NCI-H774 (cell line): ENCODE measurements around the gene DTX1.
"Not testable (repeated sequence)": the region's sequence is repeated elsewhere in the genome, so short reads cannot be mapped to it uniquely, and the experiment has no call there.

Experiments used
- DNase-seq: peaks from one replicate; lab custom pipeline; 2025; lab: John Stamatoyannopoulos, UW

Gene DTX1

DNA sequence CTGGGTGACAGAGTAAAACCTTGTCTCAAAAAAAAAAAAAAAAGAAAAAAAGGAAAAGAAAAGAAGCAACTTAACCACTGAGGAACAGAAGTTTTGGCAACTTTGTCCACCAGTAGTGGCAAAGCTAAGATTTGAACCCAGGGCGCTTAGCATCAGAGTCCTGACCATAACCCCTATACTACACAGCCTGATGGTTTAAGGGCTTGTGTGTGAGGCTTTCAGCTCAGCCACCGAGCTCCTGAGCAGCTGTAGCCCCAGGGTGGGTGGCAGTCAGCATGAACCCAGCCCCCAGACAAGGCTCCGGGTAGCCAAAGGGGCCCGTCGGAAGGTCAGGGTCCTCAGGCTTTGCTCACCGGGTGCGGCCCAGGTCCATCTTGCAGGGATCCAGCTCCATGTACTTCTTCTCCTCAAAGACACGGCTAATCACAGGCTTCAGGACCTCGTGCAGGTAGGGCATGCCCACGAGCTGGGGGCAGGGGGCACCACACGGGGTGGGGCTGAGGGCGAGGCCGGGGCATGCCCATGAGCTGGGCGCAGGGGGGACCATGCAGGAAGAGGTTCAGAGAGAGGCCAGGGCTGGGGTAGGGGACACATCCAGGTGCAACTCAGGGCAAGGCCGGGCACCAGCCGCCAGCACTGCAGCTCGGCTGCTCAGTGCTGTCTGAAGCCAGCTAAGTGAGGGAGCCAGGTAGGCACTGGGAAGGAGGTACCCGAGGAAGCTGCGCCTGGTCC, 58.1 kb downstream of the DTX1 start:
- no peak for DNase-seq

DNA sequence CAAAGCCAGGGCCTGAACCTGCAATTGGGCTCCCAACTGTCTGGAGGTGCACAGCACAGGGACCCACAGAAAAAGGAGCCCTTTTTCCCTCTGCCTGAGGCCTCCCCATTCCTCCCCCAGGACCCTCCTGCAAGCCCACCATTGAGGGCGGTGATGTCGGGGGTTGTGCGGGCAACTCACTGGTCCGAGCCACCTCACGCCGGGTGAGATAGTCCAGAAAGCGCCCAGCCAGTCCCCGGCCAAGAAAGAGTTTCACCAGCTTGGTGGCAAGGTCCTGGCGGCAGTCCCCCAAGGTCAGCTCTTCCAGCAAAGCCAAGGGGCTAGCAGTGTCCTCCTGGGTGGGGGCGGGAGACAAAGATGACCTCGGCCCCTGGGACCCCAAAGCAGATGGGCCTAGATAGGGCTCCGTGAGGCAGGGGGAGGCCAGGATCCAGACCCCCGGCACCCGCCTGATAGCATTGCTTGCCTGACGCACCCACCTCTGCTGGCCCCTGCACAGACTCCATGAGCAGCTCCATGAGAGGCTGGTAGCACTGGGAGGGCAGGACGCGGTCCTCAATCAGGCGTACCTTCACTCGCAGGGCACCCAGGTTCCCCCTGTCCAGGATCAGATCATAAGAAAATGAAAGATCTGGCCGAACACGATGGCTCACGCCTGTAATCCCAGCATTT, 59.1 kb downstream of the DTX1 start:
- no peak for DNase-seq

DNA sequence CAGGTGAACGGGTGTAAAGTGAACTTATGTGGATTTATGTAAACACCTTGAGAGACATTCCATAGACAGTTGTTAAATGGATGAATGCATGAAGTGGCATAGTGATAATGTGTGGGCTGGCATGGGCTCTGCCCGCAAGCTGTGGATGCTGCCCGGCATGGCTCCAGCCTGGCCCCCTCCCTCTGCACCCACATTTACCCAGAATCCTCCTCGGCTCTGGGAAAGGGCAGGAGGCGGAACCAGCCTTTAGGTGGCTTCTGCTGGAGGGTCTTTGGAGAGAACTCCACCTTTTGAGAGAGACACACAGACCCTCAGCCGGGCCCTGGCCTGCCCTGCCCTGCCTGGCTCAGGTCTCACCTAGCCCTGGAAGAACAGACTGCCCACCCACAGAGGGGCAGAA, 60.3 kb downstream of the DTX1 start:
- peak; percentile 94 for DNase-seq

DNA sequence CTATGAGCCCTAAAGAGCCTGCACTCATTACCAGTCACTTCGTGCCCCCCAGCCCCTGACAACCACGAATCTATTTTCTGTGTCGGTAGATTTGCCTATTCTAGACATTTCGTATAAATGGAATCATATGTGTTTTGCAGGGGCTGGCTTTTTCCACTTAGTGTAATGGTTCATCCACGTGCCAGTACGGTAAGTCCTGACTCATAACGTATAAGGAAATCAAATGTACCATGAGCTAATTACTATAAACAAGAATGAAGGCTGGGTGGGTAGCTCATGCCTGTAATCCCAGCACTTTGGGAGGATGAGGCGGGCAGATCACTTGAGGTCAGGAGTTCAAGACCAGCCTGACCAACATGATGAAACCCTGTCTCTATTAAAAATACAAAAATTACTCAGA, 61.2 kb downstream of the DTX1 start:
- DNase-seq: not testable (repeated sequence)

DNA sequence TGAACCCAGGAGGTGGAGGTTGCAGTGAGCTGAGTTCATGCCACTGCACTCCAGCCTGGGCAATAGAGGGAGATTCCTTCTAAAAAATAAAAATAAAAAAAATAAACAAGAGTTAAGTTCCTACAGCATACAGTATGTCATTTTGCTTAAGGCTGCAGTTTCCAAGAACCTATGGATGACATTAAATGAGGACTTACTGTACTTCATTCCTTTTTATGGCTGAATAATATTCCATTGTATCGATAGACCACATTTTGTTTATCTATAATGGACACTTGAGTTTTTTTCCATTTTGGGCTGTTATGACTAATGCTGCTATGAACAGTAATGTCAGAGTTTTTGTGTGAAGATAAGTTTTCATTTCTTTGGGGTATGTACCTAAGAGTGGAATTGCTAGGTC, 61.6 kb downstream of the DTX1 start:
- DNase-seq: no peak

DNA sequence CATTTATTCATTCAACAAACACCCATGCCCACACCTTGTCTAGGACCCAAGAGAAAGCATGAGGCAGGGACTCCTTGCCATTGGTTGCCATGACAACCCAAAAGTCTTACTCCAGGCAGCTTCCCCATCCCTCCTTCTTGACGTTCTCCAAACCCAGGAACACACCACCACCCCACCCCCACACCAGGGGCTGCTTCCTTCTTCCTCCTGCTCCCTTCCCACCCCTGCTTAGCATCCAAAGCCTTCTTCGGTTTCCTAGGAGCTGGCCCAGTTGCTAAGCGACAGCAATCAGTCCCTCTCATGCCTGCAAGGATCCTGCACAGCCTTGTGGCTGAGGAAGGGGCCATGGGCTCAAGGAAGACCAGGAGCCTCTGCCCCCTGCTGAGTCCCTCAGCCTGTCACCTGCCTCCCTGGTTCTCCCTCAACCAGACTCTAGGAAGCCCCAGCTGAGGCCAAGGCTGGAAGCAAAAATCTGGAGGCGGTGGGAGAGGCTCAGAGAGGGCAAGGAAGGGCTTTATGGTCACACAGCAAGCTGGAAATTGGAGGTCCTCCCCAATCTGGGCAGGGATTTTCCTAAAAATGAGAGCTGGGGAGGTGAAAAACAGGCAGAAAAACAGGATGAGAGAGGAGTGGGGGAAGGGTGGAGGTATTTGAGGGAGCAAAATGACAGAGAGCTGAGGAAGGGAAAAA, 63.6 kb downstream of the DTX1 start:
- DNase-seq: no peak

DNA sequence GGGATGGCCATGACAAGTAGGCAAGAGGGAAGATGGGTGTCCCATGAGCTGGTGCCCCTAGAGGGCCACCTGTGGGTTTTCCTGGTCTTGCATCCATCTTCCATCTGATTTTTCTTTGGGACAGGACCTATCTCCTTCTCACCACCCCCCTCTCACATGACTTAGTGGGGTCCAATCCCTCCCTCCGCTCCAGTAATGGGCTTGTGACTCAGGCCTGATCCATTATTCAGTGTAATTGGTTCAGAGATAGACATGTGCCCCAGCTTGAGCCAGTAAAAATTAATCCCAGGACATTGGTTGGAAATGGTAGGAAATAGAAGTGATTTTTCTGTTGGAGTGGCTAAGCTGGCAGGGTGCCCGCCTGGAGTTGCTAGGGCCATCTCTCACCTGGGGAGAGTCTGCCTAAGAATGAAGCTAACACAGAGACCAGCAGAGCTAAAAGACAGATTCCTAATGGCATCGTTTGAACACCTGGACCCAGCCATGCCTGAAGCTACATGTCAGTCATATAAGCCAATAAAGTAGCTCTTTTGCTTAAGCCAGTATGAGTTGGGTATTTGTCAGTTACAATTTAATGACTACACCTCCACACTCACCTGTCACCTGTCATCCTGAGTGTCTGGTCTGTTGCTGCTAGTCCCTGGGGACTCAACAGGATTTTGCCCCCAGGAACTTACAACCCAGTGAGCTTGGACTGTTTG, 64.3 kb downstream of the DTX1 start:
- peak; percentile 58 for DNase-seq

DNA sequence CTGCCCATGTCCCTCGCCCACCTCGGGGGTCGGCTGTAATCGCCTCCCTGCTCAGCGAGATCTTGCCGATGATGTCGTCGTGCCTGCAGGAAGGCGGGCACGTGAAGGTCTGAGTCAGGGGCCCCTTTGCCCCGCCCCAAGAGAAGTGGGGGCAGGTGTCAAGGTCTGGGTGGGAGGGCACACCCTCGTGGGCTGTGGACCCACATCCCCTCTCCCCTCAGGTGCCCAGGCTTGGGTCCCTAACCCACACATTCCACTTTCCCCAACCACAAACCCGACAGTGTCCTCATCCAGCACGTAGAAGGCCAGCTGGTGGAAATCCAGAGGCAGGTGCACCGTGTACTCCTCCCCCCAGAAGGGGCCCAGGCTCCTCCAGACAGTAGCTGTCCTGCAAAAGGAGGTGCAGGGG, 71.3 kb downstream of the DTX1 start:
- peak; percentile 61 for DNase-seq

DNA sequence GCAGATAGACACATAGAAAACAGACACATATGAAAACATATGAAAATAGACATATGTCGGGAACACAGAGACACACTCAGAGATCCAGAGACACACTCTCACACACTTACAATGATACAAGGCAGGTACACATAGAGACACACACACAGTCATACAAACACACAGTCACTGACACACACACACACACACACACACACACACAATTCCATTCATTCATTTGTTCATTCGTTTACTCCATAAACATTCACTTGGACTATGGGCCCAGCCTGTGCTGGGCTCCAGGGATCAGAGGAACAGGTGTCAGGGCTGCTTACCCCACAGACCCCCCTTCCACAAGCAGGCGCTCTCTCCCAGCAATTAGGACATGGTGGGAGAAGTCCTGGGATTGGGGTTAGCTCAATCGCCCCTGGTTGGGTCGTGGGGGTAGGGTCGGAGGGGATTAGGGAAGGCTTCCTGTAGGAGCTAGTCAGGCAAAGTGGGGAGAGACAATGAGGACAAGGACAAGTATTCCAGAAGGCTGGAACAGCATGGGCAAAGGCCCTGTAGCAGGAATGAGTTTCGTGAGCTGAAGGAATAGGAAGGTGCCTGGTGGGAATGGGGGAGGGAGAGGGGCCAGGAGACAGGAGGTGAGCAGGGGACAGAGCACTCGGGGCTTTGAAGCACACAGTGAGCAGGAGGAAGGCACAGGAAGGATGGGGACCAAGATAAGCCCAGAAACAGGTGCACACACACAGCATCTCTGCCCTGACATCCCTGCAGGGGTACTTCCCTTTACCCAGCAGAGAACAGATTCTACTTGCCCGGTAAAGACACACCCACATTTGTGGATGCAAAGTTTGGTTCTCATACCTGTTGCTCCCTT, 72.5 kb downstream of the DTX1 start:
- no peak for DNase-seq

DNA sequence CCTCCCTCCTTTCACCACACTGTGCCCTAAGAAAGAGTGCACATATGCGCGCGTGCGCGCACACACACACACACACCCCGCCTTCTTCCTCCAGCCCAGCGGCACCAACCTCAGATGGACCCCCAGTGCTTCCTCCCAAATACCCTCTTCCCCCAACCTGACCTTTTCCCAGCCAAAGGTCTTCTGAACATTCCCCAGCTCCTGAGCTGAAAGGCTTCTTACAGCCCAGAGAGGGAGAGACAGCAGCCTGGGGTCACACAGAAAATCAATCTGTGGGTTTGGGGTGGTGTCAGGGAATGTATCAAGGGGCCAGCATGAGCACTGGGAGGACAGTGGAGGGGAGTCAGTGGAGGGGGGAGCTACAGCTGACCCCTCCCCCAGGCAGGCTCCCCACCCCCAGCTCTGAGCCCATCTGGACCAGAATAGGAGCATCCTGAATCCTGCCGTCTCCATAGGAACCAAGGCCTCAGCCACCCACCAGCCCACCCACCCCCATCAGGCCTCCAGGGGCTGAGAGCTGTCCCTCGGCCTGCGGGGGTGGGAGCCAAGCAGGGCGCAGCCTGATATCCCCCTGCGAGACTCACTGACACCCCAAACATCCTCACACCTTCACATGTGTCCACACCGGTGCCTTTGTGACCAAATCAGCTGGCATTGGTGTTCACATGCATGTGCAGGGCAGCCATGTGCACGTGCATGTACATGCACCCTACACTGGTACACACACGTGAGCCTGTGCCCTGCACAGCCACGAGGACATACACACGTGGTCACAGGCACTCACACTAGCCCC, 73.3 kb downstream of the DTX1 start:
- no peak for DNase-seq

DNA sequence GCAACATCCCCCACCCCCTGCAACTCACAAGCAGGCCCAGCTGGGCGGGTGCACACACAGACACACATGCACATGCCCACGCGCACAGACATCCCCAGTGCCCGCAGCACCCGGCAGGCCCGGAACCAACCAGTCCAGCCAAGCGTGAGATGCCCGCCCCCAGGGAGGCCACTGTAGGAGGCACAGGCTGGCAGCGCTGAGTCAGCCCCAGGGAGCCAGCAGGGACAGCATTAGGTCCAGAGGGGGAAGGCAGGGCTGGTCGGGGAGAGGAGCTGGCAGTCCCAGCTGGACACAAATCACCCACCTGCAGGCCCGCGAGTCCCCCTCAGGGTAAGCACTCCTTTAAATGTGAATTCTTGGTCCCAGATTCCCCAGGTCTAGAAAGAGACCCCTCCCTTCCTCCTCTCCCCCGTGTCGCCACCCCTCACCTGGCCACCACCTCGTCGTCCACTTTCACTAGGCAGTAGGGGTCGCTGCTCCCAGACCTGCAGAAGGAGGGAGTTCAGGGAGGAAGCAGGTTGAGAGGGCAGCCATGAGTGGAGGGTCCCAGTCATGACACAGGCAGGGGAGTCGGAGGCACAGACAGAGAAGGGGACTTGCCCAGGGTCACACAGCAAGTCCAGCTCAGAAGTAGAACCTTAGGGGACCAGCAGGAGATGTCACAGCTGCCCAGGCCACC, 74.1 kb downstream of the DTX1 start:
- no peak for DNase-seq

DNA sequence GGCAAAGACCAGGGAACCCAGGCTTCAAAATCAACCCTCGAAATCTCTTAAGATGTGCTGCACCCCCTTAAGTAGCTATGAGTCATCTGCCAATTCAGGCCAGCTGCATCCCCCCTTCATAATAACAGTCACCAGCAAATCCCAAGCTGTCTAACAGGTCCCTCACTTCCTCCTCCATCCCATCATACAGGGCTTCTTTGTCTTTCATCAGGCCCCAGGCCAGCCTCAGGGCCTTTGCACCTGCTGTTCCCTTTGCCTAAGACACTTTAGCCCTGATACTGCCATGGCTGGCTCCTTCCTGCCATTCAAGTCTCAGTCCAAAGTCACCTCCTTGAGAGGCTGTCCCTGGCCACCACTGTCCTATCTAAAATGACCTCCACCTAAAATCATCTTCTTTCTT, 75.0 kb downstream of the DTX1 start:
- DNase-seq: no peak

DNA sequence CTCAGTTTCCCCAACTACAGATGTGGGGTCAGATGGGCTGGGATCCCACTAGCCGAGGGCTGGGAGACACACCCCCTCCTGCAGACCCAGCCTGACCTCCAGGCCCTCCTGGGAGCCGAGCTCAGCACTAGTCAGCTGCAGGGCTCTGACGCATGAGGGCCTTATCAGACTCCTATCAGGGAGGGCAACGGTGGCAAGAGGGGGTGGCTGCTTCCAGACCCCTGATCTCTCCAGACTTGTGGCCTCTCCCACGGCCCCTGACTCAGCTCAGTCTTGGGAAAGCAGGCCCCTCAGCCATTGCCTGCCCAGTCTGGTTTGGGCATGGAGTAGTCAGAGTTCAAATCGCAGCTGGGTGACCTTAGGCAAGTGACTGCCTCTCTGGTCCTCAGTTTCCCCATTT, 76.5 kb downstream of the DTX1 start:
- DNase-seq: no peak

DNA sequence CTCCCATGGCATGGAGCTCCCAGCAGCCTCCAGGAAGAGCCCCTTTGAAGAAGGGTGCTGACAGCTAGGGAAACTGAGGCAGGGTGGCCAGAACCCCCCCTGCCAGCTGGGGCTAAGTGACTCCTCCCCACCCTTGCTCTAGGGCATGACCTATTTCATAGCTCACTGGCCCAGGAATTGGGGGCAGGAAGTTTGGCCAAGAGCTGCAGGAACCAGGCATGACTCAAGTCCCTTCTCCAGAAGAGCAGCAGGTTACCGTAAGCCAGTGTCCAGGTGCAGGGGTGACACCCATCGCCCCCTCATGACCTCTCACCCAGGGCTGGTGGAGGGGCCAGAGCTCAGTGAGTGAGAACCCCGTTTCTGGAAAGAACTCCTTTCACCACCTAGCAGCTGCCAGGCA, 77.1 kb downstream of the DTX1 start:
- DNase-seq: no peak

DNA sequence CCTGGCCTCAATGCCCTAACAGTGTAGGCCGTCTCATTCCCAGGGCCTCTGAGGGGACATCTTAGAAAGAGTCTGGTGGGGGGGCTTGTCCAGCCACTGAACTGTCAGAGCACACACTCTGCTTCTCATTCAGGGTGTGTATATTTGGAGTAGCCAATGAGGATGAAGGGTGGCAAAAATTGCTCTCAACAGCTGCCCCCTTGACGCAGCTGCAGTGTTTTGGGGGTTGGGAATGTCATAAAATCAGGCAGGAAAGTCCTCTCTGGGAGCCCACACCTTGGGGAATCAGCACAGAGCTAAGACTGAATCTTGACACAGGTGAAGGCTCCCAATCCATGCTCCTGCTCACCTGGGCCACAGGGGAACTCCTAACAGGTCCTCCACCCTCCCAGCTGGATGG, 77.5 kb downstream of the DTX1 start:
- DNase-seq: no peak

DNA sequence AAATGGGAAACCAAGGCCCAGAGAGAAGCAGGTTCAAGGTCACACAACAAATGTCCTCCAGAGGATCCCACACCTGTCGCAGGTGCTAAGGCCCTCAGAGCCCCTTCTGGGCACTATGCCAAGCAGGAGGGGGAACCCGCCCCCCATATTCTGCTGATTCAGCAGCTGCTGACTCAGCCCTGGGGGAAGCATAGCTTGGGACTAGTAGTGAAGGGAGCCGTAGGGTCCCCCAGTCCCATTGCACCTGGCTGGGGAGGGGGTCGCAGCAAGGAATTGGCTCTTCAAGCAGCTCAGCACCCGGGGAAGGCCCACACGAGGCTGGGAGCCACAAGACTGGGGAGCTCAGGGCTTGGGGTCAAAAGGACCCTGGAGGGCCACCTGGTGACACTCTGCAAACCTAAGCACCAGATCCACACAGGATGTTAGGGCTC, 78.0 kb downstream of the DTX1 start:
- DNase-seq: no peak

DNA sequence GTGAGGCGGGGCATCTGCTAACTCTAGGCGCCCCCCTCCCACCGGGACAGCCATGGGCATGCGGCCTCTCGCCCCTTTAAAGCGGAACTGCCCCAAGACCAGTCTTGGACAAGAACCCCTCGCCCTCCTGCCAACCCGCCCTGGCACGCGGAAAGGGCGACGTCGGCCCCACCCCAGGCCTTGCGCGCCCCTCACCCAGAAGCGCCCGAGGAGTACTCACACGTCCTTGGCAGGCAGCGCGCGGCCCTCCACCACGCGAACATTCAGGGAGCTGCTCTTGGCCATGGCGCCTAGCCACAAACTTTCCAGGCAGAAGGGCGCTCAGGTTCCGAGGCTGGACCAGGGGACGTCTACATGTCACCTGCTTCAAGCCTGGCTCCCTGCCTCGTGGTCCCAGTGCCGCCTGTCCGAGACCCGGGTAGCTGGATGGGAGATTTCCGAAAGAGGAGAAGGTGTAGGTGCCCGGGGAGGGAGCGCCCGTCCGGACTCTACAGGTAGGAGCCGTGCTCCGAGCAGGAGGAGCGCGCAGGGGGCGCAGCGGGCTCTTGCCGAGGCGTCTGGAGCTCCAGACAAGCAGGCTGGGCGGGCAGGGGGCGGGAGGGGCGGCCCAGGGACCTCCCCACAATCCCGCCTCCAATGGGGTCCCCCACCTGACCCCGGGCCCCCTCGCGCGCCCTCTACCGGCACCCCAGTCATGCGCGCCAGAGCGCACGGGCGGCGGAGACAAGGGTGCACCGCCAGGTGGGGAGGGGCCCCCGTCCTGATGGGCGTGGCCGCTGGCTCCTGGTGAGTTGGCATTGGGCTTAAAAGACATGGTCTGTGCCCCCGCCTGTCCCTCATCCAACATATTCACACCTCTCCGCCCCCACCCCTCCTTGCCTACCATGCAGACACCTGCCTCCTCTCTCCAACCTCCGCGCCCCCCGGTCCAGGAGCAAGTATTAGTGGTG, 78.9 kb downstream of the DTX1 start, which contains the start of gene RASAL1:
RASAL1 (minus strand) TSS at position 584 of the 950 bp plus-strand sequence; CDS start at position 285, 299 bp downstream.
- DNase-seq: peak; percentile 91

DNA sequence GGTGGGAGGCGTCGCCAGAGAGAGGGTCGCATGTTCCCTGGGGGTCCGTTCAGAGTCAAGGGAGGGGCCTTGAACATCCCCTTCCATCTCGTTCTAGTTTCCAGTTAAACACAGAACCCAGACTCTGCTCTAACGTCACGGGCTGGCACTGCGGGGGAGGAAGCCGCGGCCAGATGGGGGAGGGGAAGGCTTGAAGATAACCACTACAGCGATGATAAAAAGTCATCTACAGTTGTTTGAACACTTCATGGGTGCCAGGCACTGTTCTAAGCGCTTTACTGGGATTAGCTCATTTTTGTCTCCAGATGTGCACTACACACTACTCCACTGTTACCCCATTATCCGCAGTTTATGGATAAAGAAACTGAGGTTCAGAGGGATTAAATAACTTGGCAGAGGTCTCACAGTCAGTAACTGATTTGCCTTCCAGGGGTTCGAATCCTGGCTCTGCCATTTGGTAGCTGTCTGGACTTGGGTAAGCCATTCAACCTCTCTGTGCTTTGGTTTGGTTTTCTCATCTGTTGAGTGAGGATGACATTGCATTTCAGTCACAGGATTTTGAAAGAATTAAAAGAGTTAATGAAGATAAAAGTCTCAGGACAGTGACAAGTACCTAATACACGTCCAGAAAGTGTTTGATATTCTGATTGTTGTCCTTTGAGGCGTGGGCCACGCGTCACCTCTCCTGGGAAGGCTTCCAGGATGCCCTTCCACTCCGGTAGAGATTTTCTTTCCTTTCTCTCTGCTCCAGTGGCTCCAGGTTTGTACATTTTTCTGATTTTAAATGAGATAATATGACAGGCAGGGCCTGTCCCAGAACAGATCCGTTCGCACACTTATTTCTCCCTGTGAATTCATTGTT, 79.8 kb downstream of the DTX1 start:
- DNase-seq: peak; percentile 52
